ENCODE data around the gene RNF149. TPM values are rescaled to one million over a fixed set of nuclear protein-coding genes. Genes with fewer than 3 reads are reported as not detected.
A peak's percentile ranks its signal among the peaks of the same experiment; 100 is the strongest.
"Not testable (repeated sequence)": the region's sequence is repeated elsewhere in the genome, so short reads cannot be mapped to it uniquely, and the experiment has no call there.

The RNF149 gene
- total RNA-seq, 1 experiment from 2014 or later: 96.8 TPM

DNA sequence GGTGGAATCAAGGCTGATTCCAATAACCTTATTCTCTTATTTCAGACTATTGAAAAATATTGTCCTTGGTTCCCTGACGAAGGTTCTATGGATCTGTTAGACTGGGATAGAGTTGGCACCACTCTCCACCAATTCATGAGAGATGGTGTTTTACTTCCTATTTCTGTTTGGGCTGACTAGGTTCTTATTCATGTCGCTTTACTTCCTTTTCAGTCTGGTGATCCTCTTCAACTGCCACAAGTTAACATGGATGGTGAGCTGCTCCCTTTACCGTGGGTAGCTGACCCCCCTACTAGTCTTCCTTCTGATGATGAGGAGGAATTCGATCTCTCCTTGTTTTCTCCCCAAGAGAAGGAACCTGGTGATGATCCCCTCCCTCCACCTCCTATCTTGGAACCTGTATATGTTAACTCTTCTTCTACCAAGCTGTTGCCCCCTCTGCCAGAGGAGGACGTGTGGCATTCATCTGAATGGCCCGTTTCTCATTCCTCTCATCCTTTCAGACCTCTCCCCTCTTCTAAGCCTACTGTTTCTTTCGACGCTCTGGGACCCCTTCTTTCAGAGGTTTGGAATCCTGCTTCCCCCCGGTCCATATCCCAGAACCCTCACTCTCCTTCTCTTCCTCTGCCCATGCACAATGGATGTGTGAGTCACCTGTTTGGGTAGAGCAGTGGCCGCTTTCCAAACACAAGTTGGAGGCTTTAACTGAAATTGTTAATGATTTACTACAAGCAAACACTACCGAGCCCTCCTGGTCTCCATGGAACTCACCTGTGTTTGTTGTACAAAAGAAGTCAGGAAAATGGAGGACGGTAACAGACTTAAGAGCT lies 69.4 kb downstream of the RNF149 start:
- H3K9me3 Mint-ChIP-seq (ENCODE audit: unreplicated experiment): no peaks in the 10 kb centered on the region
- H3K4me1 Mint-ChIP-seq (ENCODE audit: low read depth, unreplicated experiment): peaks cover 50% of the 10 kb centered on the region
- H3K36me3 Mint-ChIP-seq (ENCODE audit: insufficient read depth, unreplicated experiment): peaks cover 8% of the 10 kb centered on the region
- peaks cover 58% of the 10 kb centered on the region for H3K4me1 ChIP-seq
- H3K4me3 Mint-ChIP-seq (ENCODE audit: unreplicated experiment): peak overlapping the region; percentile 80
- H3K4me3 ChIP-seq (ENCODE audit: low read depth, low read length): peak overlapping the region; percentile 24
- intact Hi-C loops (cut with micrococcal nuclease; ENCODE audit: unreplicated experiment): loop anchor here (1.0 kb wide), 2 partner anchors 13 to 32 kb away; partner anchors contain the start of gene CNOT11
- DNase-seq: peak; percentile 88
- H3K27me3 ChIP-seq (replicated peaks; ENCODE audit: control insufficient read depth, insufficient read depth, low read length): no peaks in the 10 kb centered on the region
- peaks cover 19% of the 10 kb centered on the region for H3K9me3 ChIP-seq
- BruUV-seq (replicated peaks): TSS peak; percentile 84
- TF ChIP-seq, protein P1, sequence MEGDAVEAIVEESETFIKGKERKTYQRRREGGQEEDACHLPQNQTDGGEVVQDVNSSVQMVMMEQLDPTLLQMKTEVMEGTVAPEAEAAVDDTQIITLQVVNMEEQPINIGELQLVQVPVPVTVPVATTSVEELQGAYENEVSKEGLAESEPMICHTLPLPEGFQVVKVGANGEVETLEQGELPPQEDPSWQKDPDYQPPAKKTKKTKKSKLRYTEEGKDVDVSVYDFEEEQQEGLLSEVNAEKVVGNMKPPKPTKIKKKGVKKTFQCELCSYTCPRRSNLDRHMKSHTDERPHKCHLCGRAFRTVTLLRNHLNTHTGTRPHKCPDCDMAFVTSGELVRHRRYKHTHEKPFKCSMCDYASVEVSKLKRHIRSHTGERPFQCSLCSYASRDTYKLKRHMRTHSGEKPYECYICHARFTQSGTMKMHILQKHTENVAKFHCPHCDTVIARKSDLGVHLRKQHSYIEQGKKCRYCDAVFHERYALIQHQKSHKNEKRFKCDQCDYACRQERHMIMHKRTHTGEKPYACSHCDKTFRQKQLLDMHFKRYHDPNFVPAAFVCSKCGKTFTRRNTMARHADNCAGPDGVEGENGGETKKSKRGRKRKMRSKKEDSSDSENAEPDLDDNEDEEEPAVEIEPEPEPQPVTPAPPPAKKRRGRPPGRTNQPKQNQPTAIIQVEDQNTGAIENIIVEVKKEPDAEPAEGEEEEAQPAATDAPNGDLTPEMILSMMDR (IDR thresholded peaks at IDR 0.05; ENCODE audit: insufficient read depth in 1 of 2, low read depth in 1 of 2, low read length in 1 of 2, severe bottlenecking in 1 of 2, unreplicated experiment in 1 of 2): no peak
- ChIA-PET POLR2A (interaction anchor here (0.6 to 2.2 kb wide), 5 partner anchors 13 to 70 kb away, joined by 3 to 14 read pairs (median 3); partner anchors contain the start of gene CNOT11), CTCF (interaction anchor here (0.7 to 2.8 kb wide), 6 partner anchors 8 to 34 kb away, joined by 3 to 25 read pairs (median 6); partner anchors contain the start of gene CNOT11)
- H3K36me3 ChIP-seq (ENCODE audit: control insufficient read depth, insufficient read depth, low read length): no peaks in the 10 kb centered on the region; the same call in 1 of the 2 replicates
- H3K27me3 Mint-ChIP-seq (ENCODE audit: insufficient read depth, unreplicated experiment): no peaks in the 10 kb centered on the region
- peak overlapping the region; percentile 98 for H3K27ac Mint-ChIP-seq (ENCODE audit: unreplicated experiment)

DNA sequence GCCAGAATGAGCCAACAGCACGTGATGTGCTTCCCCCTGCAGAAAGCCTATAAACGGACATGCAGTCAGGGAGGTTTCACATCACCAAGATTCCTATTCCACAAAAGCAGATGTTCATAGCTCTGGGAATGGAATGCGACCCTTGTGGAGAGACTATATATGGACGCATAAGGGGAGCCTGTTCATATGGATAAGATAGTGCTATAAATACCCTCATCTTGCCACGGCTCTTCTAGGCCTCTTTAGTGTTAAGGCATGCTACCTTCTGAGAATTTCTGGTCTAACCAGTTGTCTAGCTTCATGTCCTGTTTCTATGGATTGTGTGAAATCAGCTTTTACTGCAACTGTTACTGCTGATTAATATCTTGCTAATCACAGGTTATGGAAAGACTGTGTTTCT lies 70.6 kb downstream of the RNF149 start:
- BruUV-seq (replicated peaks); intact Hi-C loops (cut with micrococcal nuclease; ENCODE audit: unreplicated experiment); H3K4me3 ChIP-seq (ENCODE audit: low read depth, low read length); H3K27me3 Mint-ChIP-seq (ENCODE audit: insufficient read depth, unreplicated experiment); CTCF ChIA-PET; H3K27me3 ChIP-seq (replicated peaks; ENCODE audit: control insufficient read depth, insufficient read depth, low read length); H3K27ac Mint-ChIP-seq (ENCODE audit: unreplicated experiment); H3K9me3 Mint-ChIP-seq (ENCODE audit: unreplicated experiment); POLR2A ChIA-PET; H3K36me3 Mint-ChIP-seq (ENCODE audit: insufficient read depth, unreplicated experiment); H3K4me3 Mint-ChIP-seq (ENCODE audit: unreplicated experiment); H3K36me3 ChIP-seq (ENCODE audit: control insufficient read depth, insufficient read depth, low read length): not testable (repeated sequence)
- Histone ChIP-seq H3K9me3 (peaks cover 26% of the 10 kb centered on the region), H3K4me1 (peaks cover 55% of the 10 kb centered on the region)
- H3K4me1 Mint-ChIP-seq (ENCODE audit: low read depth, unreplicated experiment): peaks cover 47% of the 10 kb centered on the region
- peak; percentile 35 to 69 for DNase-seq

DNA sequence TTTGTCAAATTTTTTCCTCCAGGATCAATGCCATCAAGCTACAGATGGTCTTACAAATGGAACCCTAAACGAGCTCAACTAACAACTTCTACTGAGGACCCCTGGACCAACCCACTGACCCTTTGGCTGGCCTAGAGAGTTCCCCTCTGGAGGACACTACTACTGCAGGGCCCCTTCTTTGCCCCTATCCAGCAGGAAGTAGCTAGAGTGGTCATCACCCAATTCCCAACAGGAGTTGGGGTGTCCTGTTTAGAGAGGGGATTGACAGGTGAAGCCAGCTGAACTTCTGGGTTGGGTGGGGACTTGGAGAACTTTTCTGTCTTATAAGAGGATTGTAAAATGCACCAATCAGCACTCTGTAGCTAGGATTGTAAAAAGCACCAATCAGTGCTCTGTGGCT lies 72.5 kb downstream of the RNF149 start:
- intact Hi-C loops (cut with micrococcal nuclease; ENCODE audit: unreplicated experiment); H3K27ac Mint-ChIP-seq (ENCODE audit: unreplicated experiment); POLR2A ChIA-PET; H3K4me3 Mint-ChIP-seq (ENCODE audit: unreplicated experiment); H3K27me3 ChIP-seq (replicated peaks; ENCODE audit: control insufficient read depth, insufficient read depth, low read length); H3K4me3 ChIP-seq (ENCODE audit: low read depth, low read length); H3K36me3 ChIP-seq (ENCODE audit: control insufficient read depth, insufficient read depth, low read length); DNase-seq; CTCF ChIA-PET; H3K27me3 Mint-ChIP-seq (ENCODE audit: insufficient read depth, unreplicated experiment); BruUV-seq (replicated peaks): not testable (repeated sequence)
- Histone ChIP-seq H3K4me1 (peaks cover 69% of the 10 kb centered on the region), H3K9me3 (peaks cover 26% of the 10 kb centered on the region)
- peaks cover 46% of the 10 kb centered on the region for H3K4me1 Mint-ChIP-seq (ENCODE audit: low read depth, unreplicated experiment)
- peaks cover 14% of the 10 kb centered on the region for H3K36me3 Mint-ChIP-seq (ENCODE audit: insufficient read depth, unreplicated experiment)
- H3K9me3 Mint-ChIP-seq (ENCODE audit: unreplicated experiment): peaks cover 18% of the 10 kb centered on the region
